ENCODE data around the gene TAF11L14. TPM values are rescaled to one million over a fixed set of nuclear protein-coding genes. Genes with fewer than 3 reads are reported as not detected.

Gene TAF11L14
- total and polyA plus RNA-seq, 9 of the 15 experiments (the other 6 are each of a cell fraction or from before 2014, with no cell fraction given): not detected

DNA sequence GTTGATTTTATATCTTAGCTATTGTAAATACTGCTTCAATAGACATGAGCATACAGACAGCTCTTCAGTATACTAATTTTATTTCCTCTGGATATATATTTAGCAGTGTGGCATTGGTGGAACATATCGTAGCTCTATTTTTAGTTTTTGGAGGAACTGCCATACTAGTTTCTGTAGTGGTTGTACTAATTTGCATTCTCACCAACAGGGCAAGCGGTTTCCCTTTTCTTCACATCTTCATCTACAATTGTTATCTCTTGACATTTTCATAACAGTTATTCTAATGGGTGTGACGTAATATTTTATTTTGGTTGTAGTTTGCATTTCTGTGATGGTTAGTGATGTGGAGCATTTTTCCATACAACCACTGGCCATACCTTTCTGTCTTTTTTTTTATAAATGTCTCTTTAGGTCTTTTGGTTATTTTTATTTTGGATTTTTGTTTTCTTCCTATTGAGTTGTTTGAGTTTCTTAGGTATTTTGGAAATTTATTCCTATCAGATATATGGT lies 32.5 kb downstream of the TAF11L14 start:
- FAIRE-seq: no peak
- TF ChIP-seq, protein P1, sequence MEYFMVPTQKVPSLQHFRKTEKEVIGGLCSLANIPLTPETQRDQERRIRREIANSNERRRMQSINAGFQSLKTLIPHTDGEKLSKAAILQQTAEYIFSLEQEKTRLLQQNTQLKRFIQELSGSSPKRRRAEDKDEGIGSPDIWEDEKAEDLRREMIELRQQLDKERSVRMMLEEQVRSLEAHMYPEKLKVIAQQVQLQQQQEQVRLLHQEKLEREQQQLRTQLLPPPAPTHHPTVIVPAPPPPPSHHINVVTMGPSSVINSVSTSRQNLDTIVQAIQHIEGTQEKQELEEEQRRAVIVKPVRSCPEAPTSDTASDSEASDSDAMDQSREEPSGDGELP (CRISPR knock-in tag; IDR thresholded peaks at IDR 0.05; ENCODE audit: borderline replicate concordance): no peak
- no peak for TF ChIP-seq ZNF766 (CRISPR knock-in tag; conservative IDR thresholded peaks at IDR 0.05)
- TF ChIP-seq PML (IDR thresholded peaks at IDR 0.05; ENCODE audit: low read length): no peak
- TF ChIP-seq KLF10 (CRISPR knock-in tag; IDR thresholded peaks at IDR 0.05): no peak
- TF ChIP-seq NFE2 (IDR thresholded peaks at IDR 0.05; ENCODE audit: low read depth): no peak
- TF ChIP-seq GABPB2 (CRISPR knock-in tag; conservative IDR thresholded peaks at IDR 0.05): no peak
- TF ChIP-seq RBM17 (IDR thresholded peaks at IDR 0.05; ENCODE audit: borderline replicate concordance, low read depth, low read length): no peak
- no peak for TF ChIP-seq ZFPM2 (CRISPR knock-in tag; IDR thresholded peaks at IDR 0.05)
- Histone ChIP-seq H3K36me3 (ENCODE audit: control insufficient read depth, insufficient read depth, low read length) (no peaks in the 10 kb centered on the region), H3K79me2 (ENCODE audit: control insufficient read depth, insufficient read depth, low read length) (no peaks in the 10 kb centered on the region), H3K9me1 (ENCODE audit: control insufficient read depth, insufficient read depth, low read length) (no peaks in the 10 kb centered on the region), H3K4me3 (no peak overlapping the region), H3K4me1 (replicated peaks in 1 of 2; ENCODE audit: control insufficient read depth in 2 of 2, insufficient read depth in 2 of 2, low read length in 2 of 2) (no peaks in the 10 kb centered on the region), H3K27ac (ENCODE audit: extremely low read depth, low read depth, low read length) (no peak overlapping the region), H3K9me3 (replicated peaks; ENCODE audit: control insufficient read depth, insufficient read depth, low read depth, low read length) (no peaks in the 10 kb centered on the region), H2AFZ (ENCODE audit: low read depth, low read length) (no peak overlapping the region), H3K4me2 (ENCODE audit: insufficient read depth, low read length) (no peak overlapping the region), H4K20me1 (replicated peaks; ENCODE audit: control insufficient read depth, insufficient read depth, low read length) (no peaks in the 10 kb centered on the region), H3K27me3 (ENCODE audit: control insufficient read depth in 2 of 2, insufficient read depth in 2 of 2, low read length in 2 of 2) (no peaks in the 10 kb centered on the region), H3K9ac (ENCODE audit: insufficient read depth in 1 of 2, low read depth in 2 of 2, low read length in 2 of 2) (no peak overlapping the region)
- CTCF ChIA-PET (ENCODE audit: low intra/inter-chr PET ratio): no interaction called here
- no peak for DNase-seq (ENCODE audit: extremely low read depth in 1 of 4, low spot score in 3 of 4)
- ATAC-seq: no peak
- BruUV-seq (replicated peaks): no TSS peak
- in situ Hi-C loops (cut with MboI) (no loop called here), intact Hi-C loops (cut with micrococcal nuclease) (no loop called here)
- 0% methylated on average over 3 of the region's 3 CpGs for WGBS (ENCODE audit: insufficient coverage, low coverage, missing lambda C conversion rate)
- POLR2A ChIA-PET: no interaction called here

Data from K562 (cell line).